NT2/D1 (cell line): Measurements from ENCODE around the gene SRPK2.

ENCODE experiments used
- SUZ12 ChIP-seq: IDR thresholded peaks from 2 replicates; pipeline ENCODE4 v1.6.1; 2011; ENCODE audit not compliant: insufficient read length, insufficient read depth; ENCODE audit errors: extremely low read depth
- YY1 ChIP-seq: IDR thresholded peaks from 2 replicates; pipeline ENCODE4 v1.6.1; 2011; ENCODE audit not compliant: insufficient read length, insufficient read depth
- ZNF274 ChIP-seq: IDR thresholded peaks from 2 replicates; pipeline ENCODE4 v1.6.1; 2011; ENCODE audit warnings: mild to moderate bottlenecking, low read depth, low read length

GRCh38 chr7:105096306-105096705, 292.4 kb downstream of the SRPK2 start:
- TF ChIP-seq YY1 (no peak), ZNF274 (no peak), SUZ12 (no peak)
